Measurements from ENCODE around the gene PRR35.

DNA sequence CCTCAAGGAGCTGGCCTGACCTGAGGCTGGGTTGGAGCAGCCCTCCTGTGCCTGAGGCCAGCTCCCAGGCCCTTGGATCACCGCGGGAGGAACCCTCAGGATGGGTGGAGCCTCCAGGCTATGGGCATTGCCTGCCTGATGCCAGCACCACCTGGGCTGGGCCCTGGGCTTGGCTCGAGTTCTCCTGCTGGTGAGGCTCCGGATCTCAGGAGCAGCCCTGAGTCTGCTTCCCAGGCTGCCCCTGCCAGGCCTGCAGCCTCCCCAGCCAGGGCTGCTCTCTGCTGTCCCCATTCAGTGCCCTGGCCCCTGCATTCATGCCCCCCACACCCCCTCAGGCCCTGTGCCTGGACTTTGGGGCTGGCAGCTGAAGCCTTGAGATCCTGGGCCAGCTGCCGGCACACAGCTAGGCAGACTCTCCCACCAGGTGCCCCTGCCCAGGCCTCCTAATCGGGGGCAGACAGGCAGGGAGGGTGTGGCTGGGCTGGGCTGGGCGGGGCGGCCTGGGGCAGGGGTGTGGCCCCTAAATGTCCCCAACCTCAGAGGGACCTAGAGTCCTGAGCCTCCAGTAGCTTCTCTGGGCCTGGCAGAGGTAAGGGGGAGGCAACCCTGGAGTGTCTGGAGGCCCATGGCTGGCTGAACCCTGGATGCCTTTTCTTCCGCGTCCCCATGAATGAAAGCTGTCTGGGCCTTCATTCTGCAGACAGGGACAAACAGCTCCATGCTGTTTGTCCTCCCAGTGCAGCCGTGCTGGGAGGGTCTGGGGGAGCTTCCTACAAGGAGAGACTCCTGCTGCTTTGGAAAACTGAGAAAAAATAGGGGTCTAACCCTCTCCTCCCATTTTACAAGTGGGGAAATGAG lies 8.4 kb downstream of the PRR35 start:
- TF ChIP-seq ZNF384 (IDR thresholded peaks at IDR 0.05) (no peak), TARDBP (IDR thresholded peaks at IDR 0.05) (no peak), NFRKB (IDR thresholded peaks at IDR 0.05) (no peak), FOXM1 (IDR thresholded peaks at IDR 0.05; ENCODE audit: borderline replicate concordance) (no peak), SUZ12 (IDR thresholded peaks at IDR 0.05) (no peak), L3MBTL2 (conservative IDR thresholded peaks at IDR 0.05) (no peak), ELF4 (IDR thresholded peaks at IDR 0.05) (no peak), SP1 (IDR thresholded peaks at IDR 0.05) (no peak)
